ENCODE results near the gene SCN3A. TPM values are rescaled to one million over a fixed set of nuclear protein-coding genes. Genes with fewer than 3 reads are reported as not detected.

Gene SCN3A
- total RNA-seq, 2 donors from 2014 or later = 1.0 to 2.6 TPM

GRCh38 chr2:165240916-165241315 lies 37.1 kb upstream of the SCN3A start:
- Histone ChIP-seq H3K4me3 (no peak overlapping the region), H3K36me3 (no peaks in the 10 kb centered on the region), H3K4me1 (no peaks in the 10 kb centered on the region), H3K9me3 (no peaks in the 10 kb centered on the region), H3K27ac (no peak overlapping the region), H3K27me3 (no peaks in the 10 kb centered on the region)
- TF ChIP-seq CTCF (IDR thresholded peaks at IDR 0.05) = no peak
- DNase-seq (ENCODE audit: low spot score) = no peak

GRCh38 chr2:165239856-165240515 lies 36.1 kb upstream of the SCN3A start:
- no peak for TF ChIP-seq CTCF (IDR thresholded peaks at IDR 0.05)
- H3K4me3 ChIP-seq = no peak overlapping the region
- H3K36me3 ChIP-seq = no peaks in the 10 kb centered on the region
- no peaks in the 10 kb centered on the region for H3K4me1 ChIP-seq
- H3K27me3 ChIP-seq = no peaks in the 10 kb centered on the region
- H3K27ac ChIP-seq = no peak overlapping the region
- H3K9me3 ChIP-seq = no peaks in the 10 kb centered on the region
- no peak for DNase-seq (ENCODE audit: low spot score)

GRCh38 chr2:165239230-165239629 lies 35.4 kb upstream of the SCN3A start, which contains the start of gene SCN2A:
Gene SCN2A, plus strand, starts transcription at chr2:165239414. Its CDS starts 56,410 bp downstream, at chr2:165295824.
- Histone ChIP-seq H3K4me3 (no peak within 1 kb of the TSS), H3K27ac (no peak within 1 kb of the TSS), H3K36me3 (no peaks in the 10 kb centered on the region), H3K4me1 (no peaks in the 10 kb centered on the region), H3K9me3 (no peaks in the 10 kb centered on the region), H3K27me3 (no peaks in the 10 kb centered on the region)
- DNase-seq (ENCODE audit: low spot score) = no peak
- peak; percentile 46 to 71 for TF ChIP-seq CTCF (IDR thresholded peaks at IDR 0.05)

GRCh38 chr2:165238295-165238694 lies 34.4 kb upstream of the SCN3A start:
- TF ChIP-seq CTCF (IDR thresholded peaks at IDR 0.05) = no peak
- Histone ChIP-seq H3K4me1 (no peaks in the 10 kb centered on the region), H3K36me3 (no peaks in the 10 kb centered on the region)

GRCh38 chr2:165237056-165237455 lies 33.2 kb upstream of the SCN3A start:
- Histone ChIP-seq H3K27me3 (no peaks in the 10 kb centered on the region), H3K4me3 (no peak overlapping the region), H3K36me3 (no peaks in the 10 kb centered on the region), H3K9me3 (no peaks in the 10 kb centered on the region), H3K4me1 (no peaks in the 10 kb centered on the region), H3K27ac (no peak overlapping the region)
- TF ChIP-seq CTCF (IDR thresholded peaks at IDR 0.05) = no peak
- DNase-seq (ENCODE audit: low spot score) = no peak

More at GRCh38 chr2:165238295-165238694, 34.4 kb upstream of the SCN3A start:
- Histone ChIP-seq H3K27ac (no peak overlapping the region), H3K9me3 (no peaks in the 10 kb centered on the region), H3K27me3 (no peaks in the 10 kb centered on the region), H3K4me3 (no peak overlapping the region)
- no peak for DNase-seq (ENCODE audit: low spot score)

- DNase-seq (ENCODE audit: low spot score) = no peak
- H3K36me3 ChIP-seq = no peaks in the 10 kb centered on the region
- no peak for TF ChIP-seq CTCF (IDR thresholded peaks at IDR 0.05)
These were observed 23.7 kb upstream of the SCN3A start for GRCh38 chr2:165227571-165227970.

More at GRCh38 chr2:165227571-165227970, 23.7 kb upstream of the SCN3A start:
- Histone ChIP-seq H3K4me3 (no peak overlapping the region), H3K27ac (no peak overlapping the region), H3K27me3 (no peaks in the 10 kb centered on the region), H3K9me3 (no peaks in the 10 kb centered on the region), H3K4me1 (no peaks in the 10 kb centered on the region)

Data from right atrium auricular region (tissue), 2 donors.